Hepatocyte (in vitro differentiated cells): ENCODE measurements around the gene OBP2B.

Experiments used
- CTCF ChIP-seq: fragments of 200-600 bp; sonication (generic); IDR thresholded peaks from 2 replicates; pipeline ENCODE4 v1.5.1; 2016; ENCODE audit warnings: antibody characterized with exemption, mild to moderate bottlenecking; ENCODE audit not compliant: poor library complexity
- EZH2 ChIP-seq: fragments of 200-600 bp; sonication (generic); IDR thresholded peaks from 2 replicates; pipeline ENCODE4 v1.6.1; 2016; ENCODE audit warnings: antibody characterized with exemption, mild to moderate bottlenecking, borderline replicate concordance

DNA sequence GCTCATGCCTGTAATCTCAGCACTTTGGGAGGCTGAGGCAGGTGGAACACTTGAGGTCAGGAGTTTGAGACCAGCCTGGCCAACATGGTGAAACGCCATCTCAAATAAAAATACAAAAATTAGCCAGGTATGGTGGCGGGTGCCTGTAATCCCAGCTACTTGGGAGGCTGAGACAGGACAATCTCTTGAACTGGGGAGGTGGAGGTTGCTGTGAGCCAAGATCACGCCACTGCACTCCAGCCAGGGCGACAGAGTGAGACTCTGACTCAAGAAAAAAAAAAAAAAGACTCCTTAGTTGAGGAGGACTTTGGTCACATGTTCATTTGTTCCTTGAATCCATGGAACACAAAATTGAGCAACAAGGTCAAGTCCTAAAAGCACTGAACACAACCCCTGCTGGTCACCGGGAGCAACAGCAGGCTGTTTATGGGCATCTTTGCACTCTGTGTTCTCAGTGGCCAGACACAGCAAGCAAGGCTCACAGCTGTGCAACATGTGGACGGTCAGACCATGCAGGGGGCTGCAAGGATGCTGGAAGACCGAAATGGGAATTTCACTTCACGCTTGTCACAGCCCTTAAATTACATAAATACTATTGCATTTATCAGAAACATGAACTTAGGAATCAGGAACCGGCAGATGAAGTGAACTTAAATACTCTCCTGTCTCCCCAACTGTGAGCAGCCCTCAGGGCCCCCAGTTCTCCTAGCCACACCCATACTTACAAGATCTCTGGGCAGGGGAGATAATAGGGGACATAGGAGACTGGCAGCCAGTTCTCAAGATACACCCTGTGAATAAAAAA lies 48.1 kb downstream of the OBP2B start:
- TF ChIP-seq CTCF, result peak; percentile 57
- no peak for TF ChIP-seq EZH2
